ENCODE measurements around the gene ASB18.
"Not testable (repeated sequence)": the region's sequence is repeated elsewhere in the genome, so short reads cannot be mapped to it uniquely, and the experiment has no call there.

The ASB18 gene, protein sequence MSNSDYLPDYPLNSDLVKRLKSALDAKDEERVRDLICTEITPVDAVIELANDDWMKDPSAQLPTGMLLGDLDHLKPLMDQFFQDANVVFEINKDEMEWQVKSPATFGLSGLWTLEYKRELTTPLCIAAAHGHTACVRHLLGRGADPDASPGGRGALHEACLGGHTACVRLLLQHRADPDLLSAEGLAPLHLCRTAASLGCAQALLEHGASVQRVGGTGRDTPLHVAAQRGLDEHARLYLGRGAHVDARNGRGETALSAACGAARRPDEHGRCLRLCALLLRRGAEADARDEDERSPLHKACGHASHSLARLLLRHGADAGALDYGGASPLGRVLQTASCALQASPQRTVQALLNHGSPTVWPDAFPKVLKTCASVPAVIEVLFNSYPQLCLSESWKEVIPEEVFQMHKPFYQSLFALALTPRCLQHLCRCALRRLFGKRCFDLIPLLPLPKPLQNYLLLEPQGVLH
- total RNA-seq = 0 reads per million in 2 donors

- DNase-seq = no peak
These were observed at the start of gene ASB18 for GRCh38 chr2:236264256-236264655. ASB18 (minus strand) TSS chr2:236264406; CDS start chr2:236264345, 61 bp downstream.

DNA sequence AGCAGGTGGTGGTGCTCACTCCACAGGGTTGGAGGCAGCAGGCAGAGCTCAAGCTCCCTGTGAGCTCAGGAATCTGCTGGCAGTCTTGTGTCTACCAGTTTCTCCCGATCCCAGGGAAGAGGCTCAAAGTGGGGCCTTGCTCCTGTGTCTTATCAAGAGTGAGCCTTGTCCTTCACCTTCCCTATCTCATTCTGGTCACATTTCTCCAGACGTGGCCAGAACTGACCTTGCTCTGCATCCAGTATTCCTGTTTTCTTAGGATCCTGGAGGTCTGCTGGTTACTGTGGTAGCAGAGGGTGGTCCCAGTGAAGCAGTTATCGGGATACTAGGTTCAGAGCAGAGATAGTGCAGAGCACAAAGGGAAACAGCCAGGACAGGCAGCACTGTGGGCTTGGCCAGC lies 47.1 kb upstream of the ASB18 start:
- no peak for DNase-seq

DNA sequence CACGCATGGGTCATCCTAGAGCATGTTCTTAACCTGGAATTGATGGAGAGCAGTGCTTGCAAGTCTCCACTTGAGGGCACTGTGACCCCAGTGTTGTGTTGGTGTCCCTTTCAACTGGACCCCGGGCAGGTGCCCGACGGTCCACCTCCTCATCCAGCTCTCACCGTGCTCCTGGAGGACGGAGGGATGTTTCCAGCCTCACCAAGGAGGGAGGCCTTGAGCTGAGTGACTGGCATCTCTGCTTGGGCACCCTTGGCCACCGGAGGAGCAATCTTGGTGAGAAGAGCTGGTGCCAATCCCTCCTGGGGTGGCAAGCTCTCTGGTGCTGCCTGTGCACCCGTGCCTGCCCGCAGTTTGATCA lies 45.4 kb upstream of the ASB18 start:
- DNase-seq = no peak

- no peak for DNase-seq
These were observed 44.9 kb upstream of the ASB18 start for GRCh38 chr2:236308855-236309668.

DNA sequence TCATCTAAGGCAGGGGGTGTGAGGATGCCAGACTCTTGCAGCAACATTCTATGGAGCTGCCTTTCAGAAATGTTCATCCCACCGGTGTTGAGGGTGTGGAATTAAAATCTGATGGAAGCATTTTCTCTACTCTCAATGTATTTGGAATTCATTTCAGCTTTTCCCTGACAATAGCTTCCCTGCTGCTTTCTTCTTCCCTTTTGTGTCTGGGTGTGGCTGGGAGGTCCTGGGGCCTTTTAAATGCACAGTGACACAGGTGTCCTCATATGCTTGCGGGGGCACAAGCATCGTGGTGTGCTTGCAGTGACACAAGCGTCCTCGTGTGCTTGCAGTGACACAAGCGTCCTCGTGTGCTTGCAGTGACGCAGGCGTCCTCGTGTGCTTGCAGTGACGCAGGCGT lies 43.4 kb upstream of the ASB18 start:
- no peak for DNase-seq

- DNase-seq = no peak
These were observed 42.8 kb upstream of the ASB18 start for GRCh38 chr2:236306825-236307540.

GRCh38 chr2:236305964-236306605 lies 41.9 kb upstream of the ASB18 start:
- DNase-seq = no peak

- DNase-seq = no peak
These were observed 41.3 kb upstream of the ASB18 start for GRCh38 chr2:236305531-236305930.

DNA sequence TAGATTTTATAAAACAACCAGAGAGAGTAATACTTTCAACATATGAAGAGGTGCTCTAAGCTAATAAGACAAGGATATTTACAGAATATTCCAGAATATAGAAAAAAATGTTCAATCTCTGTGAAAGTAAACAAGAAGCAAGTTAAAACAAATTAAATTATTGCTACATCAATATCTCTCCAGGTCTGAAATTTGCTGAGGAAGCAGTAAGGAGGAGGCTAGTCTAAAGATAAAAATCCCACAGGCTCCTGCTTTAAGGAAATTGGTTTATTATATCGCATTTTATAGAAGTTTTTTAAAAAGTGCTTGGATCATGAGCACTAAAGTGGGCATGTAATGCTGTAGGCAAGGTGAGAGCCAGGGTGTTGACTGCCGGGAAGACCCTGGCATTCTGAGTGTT lies 39.7 kb upstream of the ASB18 start:
- no peak for DNase-seq

DNA sequence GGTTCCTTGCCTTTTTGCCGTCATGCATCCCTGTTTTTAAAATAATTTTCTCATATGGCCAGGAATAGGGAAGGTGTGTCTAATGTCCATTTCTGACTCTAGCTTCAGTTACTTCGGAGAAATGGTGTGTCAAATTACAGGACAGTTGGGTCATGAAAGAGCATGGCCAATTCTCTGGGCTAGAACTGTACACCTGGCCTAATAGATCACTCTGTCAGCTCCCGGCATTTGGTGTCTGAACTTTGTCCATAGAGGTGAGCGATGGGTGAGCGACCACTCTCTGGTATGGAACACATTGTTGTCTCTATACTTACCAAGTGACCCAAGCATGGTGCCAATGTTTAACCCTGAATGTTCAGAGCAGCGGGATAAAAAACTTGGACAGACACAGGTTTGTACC lies 38.3 kb upstream of the ASB18 start:
- no peak for DNase-seq

DNA sequence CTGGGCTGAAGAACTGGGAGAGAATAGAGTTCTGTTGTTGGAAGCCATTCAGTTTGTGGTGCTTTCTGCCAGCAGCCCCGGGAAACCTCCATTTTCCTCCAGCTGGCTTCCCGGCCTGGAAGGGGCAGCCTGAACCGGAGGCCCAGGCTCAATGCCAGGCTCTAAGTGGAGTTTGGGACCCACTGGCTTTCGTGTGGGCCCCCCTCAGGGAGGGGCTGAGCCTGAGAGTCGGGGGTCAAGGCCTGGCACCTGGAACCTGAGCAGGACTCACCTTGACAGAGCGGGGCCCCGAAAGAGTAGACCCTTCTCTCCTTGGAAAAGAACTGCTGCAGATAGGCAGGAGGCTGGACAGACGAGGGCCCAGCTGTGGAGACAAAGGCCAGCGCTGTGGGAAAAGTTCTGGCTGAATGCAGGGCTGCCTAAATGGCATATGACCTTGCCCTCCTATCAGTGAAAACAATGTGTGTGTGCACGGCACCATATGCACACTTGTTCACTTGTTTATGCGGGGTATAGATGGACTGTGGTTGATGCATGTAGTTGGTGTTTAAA lies 34.8 kb upstream of the ASB18 start:
- DNase-seq = no peak

DNA sequence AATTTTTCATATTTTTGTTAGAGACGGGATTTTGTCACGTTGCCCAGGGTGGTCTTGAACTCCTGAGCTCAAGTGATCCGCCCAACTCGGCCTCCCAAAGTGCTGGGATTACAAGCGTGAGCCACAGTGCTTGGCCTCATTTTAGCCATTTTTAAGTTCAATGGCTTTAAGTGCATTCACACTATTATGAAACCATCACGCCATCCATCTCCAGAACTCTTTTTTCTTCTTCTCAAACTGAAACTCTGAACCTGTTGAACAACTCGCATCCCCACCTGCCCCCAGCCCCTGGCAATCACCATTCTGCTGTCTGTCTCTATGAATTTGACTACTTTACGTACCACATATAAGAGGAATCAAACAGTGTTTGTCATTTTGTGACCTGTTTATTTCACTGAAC lies 31.3 kb upstream of the ASB18 start:
- DNase-seq = no peak

DNA sequence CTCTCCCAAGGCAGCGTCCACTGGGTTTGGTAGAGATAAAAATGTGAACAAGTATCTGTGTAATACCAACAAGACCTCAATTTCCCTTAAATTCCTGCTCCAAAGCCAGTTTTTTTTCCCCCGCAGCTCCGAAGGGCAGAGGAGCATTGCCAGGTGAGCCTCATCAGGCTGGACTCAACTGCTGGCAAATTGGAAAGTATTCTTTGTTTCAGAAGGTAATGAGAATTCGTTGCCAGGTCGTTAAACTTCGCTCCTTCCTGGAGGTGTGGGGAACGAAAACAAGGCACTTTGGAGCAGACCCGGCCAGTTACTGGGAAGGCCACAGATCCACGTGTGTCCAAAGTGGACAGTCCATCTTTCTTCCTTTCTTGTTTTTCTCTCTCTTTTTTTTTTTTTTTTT lies 30.4 kb upstream of the ASB18 start:
- DNase-seq = no peak

DNA sequence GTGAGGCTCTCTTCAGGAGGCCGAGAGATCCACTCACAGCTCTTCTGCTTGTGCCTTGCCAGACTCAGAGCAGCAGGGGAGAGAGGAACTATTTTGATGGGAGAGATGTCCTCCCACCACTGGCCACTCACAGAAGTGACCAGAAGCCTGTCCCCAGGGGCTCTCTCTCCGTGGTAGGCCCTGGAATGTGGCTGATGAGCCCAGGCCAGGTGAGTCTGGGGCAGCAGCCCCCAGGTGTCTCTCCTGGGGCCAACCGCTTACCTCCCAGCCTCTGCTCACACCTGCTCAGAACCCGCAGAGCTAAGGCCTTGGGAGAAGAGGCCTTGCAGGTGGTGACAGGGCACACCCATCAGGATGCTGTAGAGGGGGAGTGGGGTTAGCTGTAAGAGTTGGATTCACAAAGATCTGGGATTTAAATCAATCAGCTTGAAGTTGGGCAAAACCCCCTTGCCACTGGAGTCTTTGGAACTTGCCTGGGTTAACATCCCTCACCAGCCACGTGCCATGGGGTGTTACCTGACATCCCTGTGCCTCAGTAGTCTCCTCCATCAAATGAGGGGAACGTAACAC lies 29.1 kb upstream of the ASB18 start:
- no peak for DNase-seq

GRCh38 chr2:236291911-236292310 lies 27.7 kb upstream of the ASB18 start:
- no peak for DNase-seq

DNA sequence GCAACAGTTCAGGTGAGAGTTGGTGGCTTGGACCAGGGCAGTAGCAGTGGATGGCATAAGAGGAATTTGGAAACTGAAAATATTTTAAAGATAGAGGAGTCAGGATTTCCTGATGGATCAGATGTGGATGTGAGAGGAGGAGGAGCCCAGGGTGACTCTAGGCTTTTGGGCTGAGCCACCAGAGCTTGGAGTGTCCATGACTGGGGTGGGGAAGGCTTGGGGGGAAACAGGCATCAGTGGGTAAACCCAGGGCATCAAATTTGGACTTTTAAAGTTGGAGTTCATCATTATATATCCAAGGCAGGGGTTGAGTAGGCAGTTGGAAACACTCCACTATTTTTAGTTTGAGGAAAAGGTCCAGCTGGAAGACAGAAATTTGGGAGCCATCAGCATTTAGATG lies 27.3 kb upstream of the ASB18 start:
- no peak for DNase-seq

DNA sequence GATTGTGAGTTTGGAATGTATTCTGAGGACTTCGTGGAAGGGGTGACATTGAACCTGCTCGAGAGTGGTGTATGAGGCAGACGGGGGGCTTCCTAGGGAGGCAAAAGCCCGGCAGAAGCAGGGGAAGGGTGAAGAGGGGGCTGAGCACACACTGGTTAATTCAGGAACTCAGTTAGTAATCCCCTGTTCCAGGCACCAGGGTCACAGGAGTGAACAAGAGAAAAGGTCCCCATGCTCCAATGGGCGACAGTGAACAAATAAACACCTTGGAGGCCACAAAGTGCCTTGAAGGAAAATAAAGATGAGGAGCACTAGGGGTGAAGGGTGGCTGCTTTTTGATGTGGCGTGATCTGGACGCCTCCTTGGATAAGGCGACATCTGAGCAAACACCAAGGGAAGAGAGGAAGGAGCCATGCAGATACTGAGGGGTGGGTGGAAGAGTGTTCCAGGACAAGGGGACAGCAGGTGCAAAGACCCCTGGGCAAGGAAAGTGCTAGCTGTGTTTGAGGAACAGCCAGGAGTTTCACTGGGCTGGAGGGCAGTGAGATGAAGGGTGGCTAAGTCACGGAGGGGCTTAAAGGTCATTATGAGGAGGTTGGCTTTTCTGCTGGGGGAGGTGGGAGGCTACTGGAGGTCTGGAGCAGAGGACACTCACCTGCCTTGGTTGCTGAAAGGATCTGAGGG lies 26.7 kb upstream of the ASB18 start:
- no peak for DNase-seq

- DNase-seq = no peak
These were observed 25.7 kb upstream of the ASB18 start for GRCh38 chr2:236289766-236290462.

- not testable (repeated sequence) for DNase-seq
These were observed 24.2 kb upstream of the ASB18 start for GRCh38 chr2:236288373-236288772.

DNA sequence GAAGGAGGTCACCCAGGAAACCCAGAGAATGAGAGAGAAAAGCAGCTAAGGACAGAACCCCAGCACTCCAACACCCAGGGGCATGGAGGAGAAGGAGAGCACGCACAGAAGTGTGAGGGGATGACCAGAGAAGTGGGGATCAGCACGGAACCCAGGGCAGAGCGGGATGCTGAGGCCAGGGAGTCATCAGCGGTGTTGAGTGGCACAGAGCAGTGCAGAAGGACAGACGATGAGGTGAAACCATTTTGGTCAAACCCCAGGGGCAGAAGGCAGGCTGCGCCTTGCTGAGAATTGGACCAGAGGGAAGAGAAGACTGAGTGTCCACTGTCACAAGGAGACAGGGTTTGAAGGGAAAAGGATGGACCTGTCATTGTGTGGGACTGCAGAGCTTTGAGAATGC lies 23.4 kb upstream of the ASB18 start:
- DNase-seq = no peak

All from T-helper 2 cell (primary cell).